NCI-H1694 treated with DMSO at 0.1 percent for 48 hours (cell line): Measurements from ENCODE around the gene RNF114.
"Not testable (repeated sequence)": the region's sequence is repeated elsewhere in the genome, so short reads cannot be mapped to it uniquely, and the experiment has no call there.

Experiments used
- DNase-seq: peaks from one replicate; lab custom pipeline; 2025; lab: John Stamatoyannopoulos, UW

RNF114 gene

GRCh38 chr20:49928411-49929141 is 7.6 kb upstream of the RNF114 start:
- DNase-seq, result peak; percentile 67

- no peak for DNase-seq
Observed at GRCh38 chr20:49929142-49929494, 7.1 kb upstream of the RNF114 start.

GRCh38 chr20:49935746-49936152 is 448 bp upstream of the RNF114 start:
- DNase-seq, result no peak

- DNase-seq, result no peak
Observed at GRCh38 chr20:49937027-49937929, 1.1 kb downstream of the RNF114 start.

GRCh38 chr20:49938173-49939163 is 2.3 kb downstream of the RNF114 start:
- DNase-seq, result peak; percentile 30

GRCh38 chr20:49941456-49941855 is 5.3 kb downstream of the RNF114 start:
- no peak for DNase-seq

GRCh38 chr20:49942303-49942702 is 6.1 kb downstream of the RNF114 start:
- DNase-seq, result no peak

- no peak for DNase-seq
Observed at GRCh38 chr20:49942942-49943341, 6.7 kb downstream of the RNF114 start.

GRCh38 chr20:49945306-49945700 is 9.1 kb downstream of the RNF114 start:
- DNase-seq, result no peak

GRCh38 chr20:49945701-49946477 is 9.7 kb downstream of the RNF114 start:
- DNase-seq, result no peak

- no peak for DNase-seq
Observed at GRCh38 chr20:49948178-49948577, 12.0 kb downstream of the RNF114 start.

GRCh38 chr20:49948809-49949507 is 12.8 kb downstream of the RNF114 start:
- no peak for DNase-seq

GRCh38 chr20:49951151-49951550 is 15.0 kb downstream of the RNF114 start:
- DNase-seq, result no peak

- DNase-seq, result no peak
Observed at GRCh38 chr20:49955167-49955566, 19.0 kb downstream of the RNF114 start.

- DNase-seq, result not testable (repeated sequence)
Observed at GRCh38 chr20:49955830-49956396, 19.7 kb downstream of the RNF114 start.

- no peak for DNase-seq
Observed at GRCh38 chr20:49956689-49957088, 20.5 kb downstream of the RNF114 start.

GRCh38 chr20:49957089-49957938 is 21.1 kb downstream of the RNF114 start:
- not testable (repeated sequence) for DNase-seq

GRCh38 chr20:49961413-49961812 is 25.2 kb downstream of the RNF114 start:
- no peak for DNase-seq
